Small intestine (tissue), 7 donors: Measurements from ENCODE around the gene WNK2. TPM values are rescaled to one million over a fixed set of nuclear protein-coding genes. Genes with fewer than 3 reads are reported as not detected.

Source experiments
- DNase-seq, 2 donors: peaks; one replicate each; pipeline versions ENCODE4 v3.0.0 to v3.0.0-alpha.2; 2013
- FAIRE-seq: peaks from 2 replicates; lab custom pipeline; 2012; peaks lifted over from hg19 to GRCh38; lab: Jason Lieb, UNC
- H3K27ac ChIP-seq, 3 donors: one replicate each; pipeline ENCODE4 v1.5.1; 2013; ENCODE audit warnings: low read length in 2 of 3, mild to moderate bottlenecking in 2 of 3, control low read depth in 1 of 3, inconsistent platforms in 1 of 3, low read depth in 1 of 3, moderate library complexity in 1 of 3
- H3K27me3 ChIP-seq, 3 donors: one replicate each; pipeline ENCODE4 v1.6.1; 2013; ENCODE audit warnings: low read length in 3 of 3, inconsistent platforms in 1 of 3; ENCODE audit not compliant: control insufficient read depth in 3 of 3, insufficient read depth in 3 of 3
- H3K36me3 ChIP-seq, 3 donors: one replicate each; pipeline ENCODE4 v1.6.1; 2013; ENCODE audit warnings: low read length in 3 of 3, inconsistent platforms in 1 of 3, low read depth in 1 of 3, mild to moderate bottlenecking in 1 of 3, moderate library complexity in 1 of 3; ENCODE audit not compliant: control insufficient read depth in 3 of 3, insufficient read depth in 2 of 3
- H3K4me1 ChIP-seq, 3 donors: one replicate each; pipeline ENCODE4 v1.6.1; 2013; ENCODE audit warnings: low read length in 2 of 3, inconsistent platforms in 1 of 3, low read depth in 1 of 3, mild to moderate bottlenecking in 1 of 3, moderate library complexity in 1 of 3; ENCODE audit not compliant: control insufficient read depth in 3 of 3, insufficient read depth in 2 of 3
- H3K4me3 ChIP-seq, 3 donors: one replicate each; pipeline ENCODE4 v1.5.1; 2013; ENCODE audit warnings: low read length in 3 of 3, control low read depth in 1 of 3, inconsistent platforms in 1 of 3, low read depth in 1 of 3, mild to moderate bottlenecking in 1 of 3, moderate library complexity in 1 of 3
- H3K9me3 ChIP-seq, 2 donors: one replicate each; pipeline ENCODE4 v1.6.1; 2013; ENCODE audit warnings: low read depth in 1 of 2, low read length in 1 of 2; ENCODE audit not compliant: control insufficient read depth in 2 of 2, insufficient read depth in 1 of 2
- WGBS, 3 donors: extraction: QIAGEN DNeasy Blood & Tissue Kit; methylation state at CpG; one replicate each; pipeline ENCODE4 v1.1.7; 2013; 5-methylcytosine and 5-hydroxymethylcytosine counted together
- polyA plus RNA-seq, 4 donors: library from polyadenylated mRNA; stranded (reverse) in 3 of 4; unstranded in 1 of 4; fragments of 200-250 nt in 3 of 4; fragments of 120-200 nt in 1 of 4; gene quantifications; one replicate each; pipeline versions ENCODE4 v1.2.1 to v1.2.3, GENCODE V29; 2013
- donor health status: healthy with polysubstance abuse.
- donor health status: control.
- donor health status: control.
- donor health status: Bipolar disorder and iron deficiency.
- donor health status: healthy.

The WNK2 gene
- polyA plus RNA-seq, 4 donors, result 13.8 to 101 (median 33.8) TPM

- H3K9me3 ChIP-seq, result peaks cover 0 to 6% of the 10 kb centered on the region in 2 donors
- H3K4me1 ChIP-seq, result peaks cover 2 to 12% (median 2%) of the 10 kb centered on the region in 3 donors
- no peaks in the 10 kb centered on the region for H3K27me3 ChIP-seq
- no peak for FAIRE-seq
- peaks cover 2 to 50% (median 3%) of the 10 kb centered on the region in 3 donors for H3K36me3 ChIP-seq
- DNase-seq, result peak in 1 of 2 donors; percentile 60
- peak overlapping the region in 1 of 3 donors; percentile 24 for H3K27ac ChIP-seq
- WGBS, 3 donors, result 20 to 65% (median 41%) methylated on average over 3 of the region's 3 CpGs
- no peak overlapping the region for H3K4me3 ChIP-seq
Observed at GRCh38 chr9:93270976-93271375, 87.0 kb downstream of the WNK2 start.

GRCh38 chr9:93276973-93277372 lies 93.0 kb downstream of the WNK2 start:
- H3K27ac ChIP-seq, result no peak overlapping the region
- peak; percentile 20 to 53 for DNase-seq
- H3K9me3 ChIP-seq, result peaks cover 0 to 4% of the 10 kb centered on the region in 2 donors
- WGBS, 3 donors, result 78 to 88% (median 86%) methylated on average over 5 of the region's 5 CpGs
- H3K4me1 ChIP-seq, result no peaks in the 10 kb centered on the region
- peaks cover 0 to 11% (median 4%) of the 10 kb centered on the region in 3 donors for H3K36me3 ChIP-seq
- no peak for FAIRE-seq
- no peaks in the 10 kb centered on the region for H3K27me3 ChIP-seq
- no peak overlapping the region for H3K4me3 ChIP-seq

- no peak for FAIRE-seq
- H3K4me3 ChIP-seq, result no peak overlapping the region
- DNase-seq, result no peak
- H3K27me3 ChIP-seq, result no peaks in the 10 kb centered on the region
- H3K9me3 ChIP-seq, result peaks cover 0 to 2% of the 10 kb centered on the region in 2 donors
- H3K27ac ChIP-seq, result no peak overlapping the region
- 76 to 85% (median 76%) methylated on average over 7 of the region's 7 CpGs for WGBS, 3 donors
- no peaks in the 10 kb centered on the region for H3K4me1 ChIP-seq
- peaks cover 0 to 8% (median 4%) of the 10 kb centered on the region in 3 donors for H3K36me3 ChIP-seq
Observed at GRCh38 chr9:93278144-93278543, 94.2 kb downstream of the WNK2 start.

GRCh38 chr9:93280661-93281259 lies 96.8 kb downstream of the WNK2 start:
- no peak for FAIRE-seq
- 89 to 95% (median 92%) methylated on average over 1 of the region's 1 CpG for WGBS, 3 donors
- Histone ChIP-seq H3K4me3 (no peak overlapping the region), H3K36me3 (peaks cover 0 to 4% (median 4%) of the 10 kb centered on the region in 3 donors), H3K9me3 (no peaks in the 10 kb centered on the region), H3K27ac (no peak overlapping the region), H3K27me3 (no peaks in the 10 kb centered on the region), H3K4me1 (no peaks in the 10 kb centered on the region)
- DNase-seq, result no peak

- FAIRE-seq (no peak), DNase-seq (no peak)
- Histone ChIP-seq H3K27me3 (no peaks in the 10 kb centered on the region), H3K36me3 (peaks cover 0 to 23% (median 0%) of the 10 kb centered on the region in 3 donors), H3K27ac (no peak overlapping the region), H3K9me3 (no peaks in the 10 kb centered on the region), H3K4me3 (no peak overlapping the region), H3K4me1 (no peaks in the 10 kb centered on the region)
- 77 to 90% (median 85%) methylated on average over 6 of the region's 6 CpGs for WGBS, 3 donors
Observed at GRCh38 chr9:93286252-93287188, 102.6 kb downstream of the WNK2 start.

- 87 to 92% (median 90%) methylated on average over 10 of the region's 10 CpGs for WGBS, 3 donors
- Histone ChIP-seq H3K9me3 (no peaks in the 10 kb centered on the region), H3K27me3 (no peaks in the 10 kb centered on the region), H3K27ac (no peak overlapping the region), H3K4me3 (no peak overlapping the region), H3K36me3 (peaks cover 0 to 29% (median 0%) of the 10 kb centered on the region in 3 donors), H3K4me1 (no peaks in the 10 kb centered on the region)
- FAIRE-seq (no peak), DNase-seq (no peak)
Observed at GRCh38 chr9:93287189-93287552, 103.2 kb downstream of the WNK2 start.

- Histone ChIP-seq H3K9me3 (no peaks in the 10 kb centered on the region), H3K27me3 (no peaks in the 10 kb centered on the region), H3K36me3 (peaks cover 0 to 33% (median 0%) of the 10 kb centered on the region in 3 donors), H3K27ac (no peak overlapping the region), H3K4me1 (no peaks in the 10 kb centered on the region), H3K4me3 (no peak overlapping the region)
- WGBS, 3 donors, result 84 to 94% (median 90%) methylated on average over 5 of the region's 5 CpGs
- no peak for FAIRE-seq
- no peak for DNase-seq
Observed at GRCh38 chr9:93287593-93287992, 103.7 kb downstream of the WNK2 start.

- FAIRE-seq (no peak), DNase-seq (no peak)
- H3K4me3 ChIP-seq, result no peak overlapping the region
- WGBS, 3 donors, result 79 to 87% (median 83%) methylated on average over 8 of the region's 8 CpGs
- no peaks in the 10 kb centered on the region for H3K9me3 ChIP-seq
- H3K36me3 ChIP-seq, result peaks cover 0 to 40% (median 0%) of the 10 kb centered on the region in 3 donors
- H3K4me1 ChIP-seq, result no peaks in the 10 kb centered on the region
- no peaks in the 10 kb centered on the region for H3K27me3 ChIP-seq
- no peak overlapping the region for H3K27ac ChIP-seq
Observed at GRCh38 chr9:93288341-93288740, 104.4 kb downstream of the WNK2 start.
